CD4-positive, alpha-beta T cell treated with Interleukin-4 for 1 hour (primary cell): ENCODE data around the gene DUSP8.
A peak's percentile ranks its signal among the peaks of the same experiment; 100 is the strongest.
"Not testable (repeated sequence)": the region's sequence is repeated elsewhere in the genome, so short reads cannot be mapped to it uniquely, and the experiment has no call there.

ENCODE experiments used
- DNase-seq, 2 donors: peaks; one replicate each; pipeline ENCODE4 v3.0.0-alpha.2; 2020 to 2022

Gene DUSP8

GRCh38 chr11:1572197-1573076 lies at the start of gene DUSP8:
Gene DUSP8, minus strand, starts transcription at chr11:1572271. Its CDS starts 6,445 bp downstream, at chr11:1565826.
- DNase-seq, result peak; percentile 94 to 96

- peak; percentile 29 to 46 for DNase-seq
Observed at GRCh38 chr11:1619449-1619848, 47.4 kb upstream of the DUSP8 start.

GRCh38 chr11:1618231-1618630 lies 46.2 kb upstream of the DUSP8 start:
- no peak for DNase-seq

- no peak for DNase-seq
Observed at GRCh38 chr11:1608363-1608762, 36.3 kb upstream of the DUSP8 start, which contains the start of gene KRTAP5-3. Gene KRTAP5-3, minus strand, starts transcription at chr11:1608463. Its CDS starts 78 bp downstream, at chr11:1608385.

- not testable (repeated sequence) for DNase-seq
Observed at GRCh38 chr11:1607901-1608300, 35.8 kb upstream of the DUSP8 start.

- DNase-seq, result not testable (repeated sequence)
Observed at GRCh38 chr11:1607156-1607845, 35.2 kb upstream of the DUSP8 start.

GRCh38 chr11:1605923-1606322 lies 33.9 kb upstream of the DUSP8 start:
- peak in 1 of 2 donors; percentile 40 for DNase-seq

GRCh38 chr11:1604711-1605110 lies 32.6 kb upstream of the DUSP8 start:
- DNase-seq, result no peak

- DNase-seq, result no peak
Observed at GRCh38 chr11:1604181-1604580, 32.1 kb upstream of the DUSP8 start.

GRCh38 chr11:1603629-1604028 lies 31.6 kb upstream of the DUSP8 start:
- no peak for DNase-seq

GRCh38 chr11:1601663-1602062 lies 29.6 kb upstream of the DUSP8 start:
- not testable (repeated sequence) for DNase-seq

GRCh38 chr11:1600626-1601025 lies 28.6 kb upstream of the DUSP8 start:
- no peak for DNase-seq

- peak in 1 of 2 donors; percentile 30 for DNase-seq
Observed at GRCh38 chr11:1598816-1599215, 26.7 kb upstream of the DUSP8 start.

- DNase-seq, result not testable (repeated sequence)
Observed at GRCh38 chr11:1598406-1598805, 26.3 kb upstream of the DUSP8 start.

GRCh38 chr11:1597994-1598380 lies 25.9 kb upstream of the DUSP8 start, which contains the start of gene KRTAP5-2:
Gene KRTAP5-2, minus strand, starts transcription at chr11:1598294. Its CDS starts 44 bp downstream, at chr11:1598250.
- no peak for DNase-seq

GRCh38 chr11:1597331-1597993 lies 25.4 kb upstream of the DUSP8 start:
- no peak for DNase-seq

GRCh38 chr11:1596576-1597121 lies 24.6 kb upstream of the DUSP8 start:
- DNase-seq, result not testable (repeated sequence)

GRCh38 chr11:1595994-1596575 lies 24.0 kb upstream of the DUSP8 start:
- DNase-seq, result not testable (repeated sequence)

- no peak for DNase-seq
Observed at GRCh38 chr11:1592628-1593027, 20.6 kb upstream of the DUSP8 start.

GRCh38 chr11:1589996-1590395 lies 17.9 kb upstream of the DUSP8 start:
- no peak for DNase-seq

GRCh38 chr11:1589191-1589963 lies 17.3 kb upstream of the DUSP8 start:
- peak; percentile 51 to 66 for DNase-seq

GRCh38 chr11:1586699-1587098 lies 14.6 kb upstream of the DUSP8 start:
- no peak for DNase-seq
